Stomach (tissue), 9 donors: ENCODE results near the gene DCTN2. TPM values are rescaled to one million over a fixed set of nuclear protein-coding genes. Genes with fewer than 3 reads are reported as not detected.
"Not testable (repeated sequence)": the region's sequence is repeated elsewhere in the genome, so short reads cannot be mapped to it uniquely, and the experiment has no call there.

Source experiments
- DNase-seq, 2 donors: peaks; one replicate each; pipeline versions ENCODE4 v3.0.0 to v3.0.0-alpha.2; 2013 to 2019
- H3K27ac ChIP-seq, 5 donors: fragments of 200-600 bp in 4 of 5; sonication (generic) in 4 of 5; one replicate each; pipeline ENCODE4 v1.5.1; 2013 to 2019; ENCODE audit warnings: mild to moderate bottlenecking in 1 of 5, moderate library complexity in 1 of 5
- H3K27me3 ChIP-seq, 3 donors: fragments of 200-600 bp; sonication (generic); one replicate each; pipeline ENCODE4 v1.5.1; 2017 to 2019; ENCODE audit warnings: mixed run types in 1 of 3
- H3K36me3 ChIP-seq, 4 donors: fragments of 200-600 bp; sonication (generic); 1 replicate in 3 of 4; 2 replicates in 1 of 4; pipeline ENCODE4 v1.5.1; 2016 to 2019
- H3K4me1 ChIP-seq, 4 donors: fragments of 200-600 bp; sonication (generic); one replicate each; pipeline ENCODE4 v1.5.1; 2016 to 2019
- H3K4me3 ChIP-seq, 4 donors: fragments of 200-600 bp; sonication (generic) in 3 of 4; one replicate each; pipeline ENCODE4 v1.5.1; 2016 to 2019; ENCODE audit warnings: mild to moderate bottlenecking in 1 of 4
- H3K9me3 ChIP-seq, 4 donors: fragments of 200-600 bp; sonication (generic); one replicate each; pipeline ENCODE4 v1.5.1; 2016 to 2019
- CTCF ChIP-seq, 7 experiments: fragments of 450-650 bp in 4 of 7; fragments of 200-600 bp in 3 of 7; sonication (generic) in 3 of 7; IDR thresholded peaks; one replicate each; pipeline ENCODE4 v1.5.1; 2016 to 2019; ENCODE audit warnings: antibody characterized with exemption in 7 of 7, control low read depth in 2 of 7, mild to moderate bottlenecking in 1 of 7
- EP300 ChIP-seq: sonication (generic); formaldehyde crosslinking; IDR thresholded peaks from one replicate; pipeline ENCODE4 v1.6.1; 2017; ENCODE audit warnings: antibody characterized with exemption
- POLR2A ChIP-seq, 4 donors: fragments of 450-650 bp; IDR thresholded peaks; one replicate each; pipeline ENCODE4 v1.6.1; 2016; ENCODE audit warnings: antibody characterized with exemption in 4 of 4, control low read depth in 2 of 4, mild to moderate bottlenecking in 1 of 4, moderate library complexity in 1 of 4
- POLR2AphosphoS5 ChIP-seq, 3 donors: sonication (generic); formaldehyde crosslinking; IDR thresholded peaks; one replicate each; pipeline ENCODE4 v1.6.1; 2016; ENCODE audit warnings: antibody characterized with exemption in 3 of 3
- WGBS, 5 donors: extraction: QIAGEN DNeasy Blood & Tissue Kit in 3 of 5; methylation state at CpG; one replicate each; pipeline versions ENCODE4 v1.1.5 to v1.1.7; 2013 to 2018; 5-methylcytosine and 5-hydroxymethylcytosine counted together
- intact Hi-C: fragments of 100-400 bp; cut with DNase I; formaldehyde crosslinking; loops from one replicate; pipeline ENCODE4 v1.15.1; 2023; ENCODE audit warnings: low total_unique reads
- polyA plus RNA-seq, 3 donors: library from polyadenylated mRNA; stranded (reverse); fragments of 200-250 nt; gene quantifications; one replicate each; pipeline ENCODE4 v1.2.3, GENCODE V29; 2013
- total RNA-seq, 5 donors: library from RNA; depleted of rRNA; stranded (reverse); fragments of >200 nt; gene quantifications; one replicate each; pipeline versions ENCODE4 v1.1.0 to v1.2.3, GENCODE V29; 2014 to 2016
- donor health status: healthy with polysubstance abuse.
- donor health status: Bipolar disorder and iron deficiency.
- donor health status: healthy.

The DCTN2 gene
- total and polyA plus RNA-seq, 8 donors = 28.6 to 177 (median 106) TPM

DNA sequence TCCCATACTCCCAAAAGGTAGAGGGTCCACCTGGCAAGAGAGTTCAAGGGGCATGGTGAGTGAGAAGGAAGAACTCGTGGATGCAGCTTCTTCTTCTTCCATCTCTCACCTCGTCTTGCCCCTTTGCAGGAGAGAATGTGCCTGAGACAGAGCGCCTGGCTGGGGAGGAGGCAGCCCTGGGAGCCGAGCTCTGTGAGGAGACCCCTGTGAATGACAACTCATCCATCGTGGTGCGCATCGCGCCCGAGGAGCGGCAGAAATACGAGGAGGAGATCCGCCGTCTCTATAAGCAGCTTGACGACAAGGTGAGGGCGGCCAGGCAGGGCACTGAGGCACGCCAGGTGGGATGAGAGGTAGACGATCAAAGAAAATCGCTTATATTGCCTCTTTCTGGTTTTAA, 22.9 kb upstream of the DCTN2 start:
- WGBS, 5 donors = 85 to 88% (median 88%) methylated on average over 18 of the region's 18 CpGs
- no peak for DNase-seq
- H3K9me3 ChIP-seq = no peaks in the 10 kb centered on the region
- H3K27ac ChIP-seq = no peak overlapping the region
- peaks cover 0 to 12% (median 9%) of the 10 kb centered on the region in 4 donors for H3K36me3 ChIP-seq
- TF ChIP-seq CTCF (IDR thresholded peaks at IDR 0.05) (no peak), EP300 (no peak), POLR2AphosphoS5 (IDR thresholded peaks at IDR 0.05) (no peak), POLR2A (IDR thresholded peaks at IDR 0.05) (no peak)
- intact Hi-C loops = no loop called here
- no peaks in the 10 kb centered on the region for H3K4me1 ChIP-seq
- no peak overlapping the region for H3K4me3 ChIP-seq
- H3K27me3 ChIP-seq = peaks cover 0 to 10% (median 0%) of the 10 kb centered on the region in 3 donors

DNA sequence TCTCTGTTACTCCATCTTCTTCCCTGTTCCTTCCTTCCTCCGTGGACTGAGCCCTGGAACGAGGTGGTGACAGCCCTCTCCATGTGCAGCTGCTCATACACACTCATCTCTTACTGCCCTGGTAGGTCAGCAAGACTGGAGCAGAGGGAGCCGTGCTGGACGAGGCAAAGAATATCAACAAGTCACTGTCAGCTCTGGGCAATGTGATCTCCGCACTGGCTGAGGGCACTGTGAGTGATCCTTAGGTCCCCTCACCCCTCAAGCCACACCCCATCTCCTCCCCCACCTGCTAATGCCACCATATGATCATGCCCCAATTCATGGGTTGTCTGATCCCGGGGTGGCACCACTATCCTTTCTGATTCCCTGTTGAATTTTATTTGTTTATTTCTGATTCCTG, 21.8 kb upstream of the DCTN2 start:
- Histone ChIP-seq H3K27me3 (peaks cover 0 to 12% (median 0%) of the 10 kb centered on the region in 3 donors), H3K4me3 (no peak overlapping the region), H3K9me3 (no peaks in the 10 kb centered on the region), H3K36me3 (peaks cover 0 to 12% (median 9%) of the 10 kb centered on the region in 4 donors), H3K4me1 (no peaks in the 10 kb centered on the region), H3K27ac (no peak overlapping the region)
- DNase-seq = no peak
- TF ChIP-seq POLR2AphosphoS5 (IDR thresholded peaks at IDR 0.05) (no peak), POLR2A (IDR thresholded peaks at IDR 0.05) (no peak), CTCF (IDR thresholded peaks at IDR 0.05) (no peak), EP300 (no peak)
- WGBS, 5 donors = 77 to 85% (median 80%) methylated on average over 6 of the region's 6 CpGs
- intact Hi-C loops = no loop called here

- H3K36me3 ChIP-seq = no peaks in the 10 kb centered on the region
- no peaks in the 10 kb centered on the region for H3K9me3 ChIP-seq
- H3K4me1 ChIP-seq = no peaks in the 10 kb centered on the region
Observed at GRCh38 chr12:57564178-57564740, 17.3 kb upstream of the DCTN2 start.

DNA sequence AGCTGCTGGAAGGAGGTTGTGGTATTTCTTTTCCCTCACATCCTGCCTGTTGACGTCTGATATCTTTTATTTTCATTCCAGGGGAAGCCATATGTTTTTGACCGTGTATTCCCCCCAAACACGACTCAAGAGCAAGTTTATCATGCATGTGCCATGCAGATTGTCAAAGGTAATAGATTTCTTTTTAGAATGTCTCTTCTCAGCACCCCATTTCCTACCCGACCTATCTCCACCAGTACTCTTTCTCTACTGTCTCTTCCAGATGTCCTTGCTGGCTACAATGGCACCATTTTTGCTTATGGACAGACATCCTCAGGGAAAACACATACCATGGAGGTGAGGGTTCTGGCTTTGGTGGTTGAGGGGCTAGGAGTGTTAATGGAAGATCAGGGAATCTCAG, 16.4 kb upstream of the DCTN2 start:
- 52 to 65% (median 54%) methylated on average over 4 of the region's 4 CpGs for WGBS, 5 donors
- no peak for DNase-seq
- Histone ChIP-seq H3K27me3 (peaks cover 0 to 30% (median 0%) of the 10 kb centered on the region in 3 donors), H3K4me1 (no peaks in the 10 kb centered on the region), H3K9me3 (no peaks in the 10 kb centered on the region), H3K4me3 (no peak overlapping the region), H3K27ac (no peak overlapping the region), H3K36me3 (no peaks in the 10 kb centered on the region)
- intact Hi-C loops = no loop called here
- TF ChIP-seq CTCF (IDR thresholded peaks at IDR 0.05) (no peak), POLR2AphosphoS5 (IDR thresholded peaks at IDR 0.05) (no peak), EP300 (no peak), POLR2A (IDR thresholded peaks at IDR 0.05) (no peak)

More at GRCh38 chr12:57564178-57564740, 17.3 kb upstream of the DCTN2 start:
- Histone ChIP-seq H3K27ac (no peak overlapping the region), H3K4me3 (no peak overlapping the region), H3K27me3 (peaks cover 0 to 30% (median 0%) of the 10 kb centered on the region in 3 donors)
- no peak for TF ChIP-seq POLR2AphosphoS5 (IDR thresholded peaks at IDR 0.05)
- TF ChIP-seq EP300 = no peak
- TF ChIP-seq POLR2A (IDR thresholded peaks at IDR 0.05) = no peak
- intact Hi-C loops = no loop called here
- no peak for DNase-seq
- 74 to 85% (median 82%) methylated on average over 7 of the region's 7 CpGs for WGBS, 5 donors

DNA sequence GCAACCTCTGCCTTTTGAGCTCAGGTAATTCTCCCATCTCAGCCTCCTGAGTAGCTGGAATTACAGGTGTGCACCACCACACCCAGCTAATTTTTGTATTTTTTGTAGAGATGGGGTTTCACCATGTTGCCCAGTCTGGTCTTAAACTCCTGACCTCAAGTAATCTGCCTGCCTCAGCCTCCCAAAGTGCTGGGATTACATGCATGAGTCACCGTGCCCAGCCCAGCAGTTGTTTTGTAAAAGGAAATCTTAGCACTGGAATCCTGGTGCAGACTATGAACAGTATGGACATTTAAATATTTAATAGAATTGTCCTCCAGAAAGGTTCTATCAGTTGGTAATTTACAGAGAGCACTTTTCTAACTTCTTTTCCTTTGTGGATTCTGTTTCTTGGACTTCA, 14.1 kb upstream of the DCTN2 start:
- peaks cover 0 to 21% (median 0%) of the 10 kb centered on the region in 3 donors for H3K27me3 ChIP-seq
- H3K9me3 ChIP-seq, DNase-seq, intact Hi-C loops, H3K4me1 ChIP-seq, H3K27ac ChIP-seq, H3K4me3 ChIP-seq, H3K36me3 ChIP-seq: not testable (repeated sequence)
- 43 to 48% (median 46%) methylated on average over 1 of the region's 1 CpG for WGBS, 5 donors
